CD4-positive, alpha-beta T cell treated with Interleukin-15 for 4 hours (primary cell): ENCODE measurements around the gene CYP4F8.
A peak's percentile ranks its signal among the peaks of the same experiment; 100 is the strongest.
"Not testable (repeated sequence)": the region's sequence is repeated elsewhere in the genome, so short reads cannot be mapped to it uniquely, and the experiment has no call there.

ENCODE experiments used
- DNase-seq: peaks from one replicate; pipeline ENCODE4 v3.0.0-alpha.2; 2020; ENCODE audit warnings: low spot score

CYP4F8 gene

GRCh38 chr19:15644816-15645215, 29.8 kb downstream of the CYP4F8 start:
- DNase-seq, result no peak

DNA sequence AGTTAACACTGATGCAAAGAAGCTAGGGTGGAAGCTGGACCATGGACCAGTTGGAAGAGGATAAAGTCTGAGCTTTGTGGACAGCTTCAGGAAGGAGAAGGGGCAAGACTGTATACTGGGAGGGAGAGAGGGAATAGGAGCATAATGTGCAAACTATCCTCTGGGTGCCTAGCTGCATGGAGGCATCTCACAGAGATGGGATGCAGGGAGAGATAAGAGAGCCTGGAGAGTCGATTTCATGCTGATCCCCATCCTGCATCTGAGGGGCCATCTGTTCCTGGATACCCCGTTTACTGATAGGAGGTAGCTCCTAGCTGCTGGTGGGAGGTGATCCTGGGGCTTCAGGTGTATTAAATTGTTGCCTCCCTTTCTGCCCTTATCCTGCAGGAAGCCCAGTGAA, 34.5 kb downstream of the CYP4F8 start:
- no peak for DNase-seq

DNA sequence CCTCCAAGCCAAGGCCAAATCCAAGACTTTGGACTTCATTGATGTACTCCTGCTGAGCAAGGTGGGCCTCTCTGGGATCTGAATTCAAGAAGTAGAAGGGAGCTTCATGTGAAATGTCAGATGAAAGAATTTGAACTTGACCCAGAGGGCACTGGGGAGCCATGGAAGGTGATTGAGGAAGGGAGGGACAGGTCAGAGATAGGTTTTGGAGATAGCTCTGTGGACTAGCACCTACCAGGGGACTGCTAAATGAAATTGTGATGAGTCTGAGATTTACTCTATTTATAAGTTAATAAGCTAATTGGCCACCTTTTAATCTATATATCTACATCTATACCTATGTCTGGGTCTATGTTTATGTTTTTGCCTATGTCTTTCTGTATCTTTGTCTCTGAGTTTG, 35.1 kb downstream of the CYP4F8 start:
- DNase-seq, result not testable (repeated sequence)

GRCh38 chr19:15651791-15652190, 36.8 kb downstream of the CYP4F8 start:
- no peak for DNase-seq

DNA sequence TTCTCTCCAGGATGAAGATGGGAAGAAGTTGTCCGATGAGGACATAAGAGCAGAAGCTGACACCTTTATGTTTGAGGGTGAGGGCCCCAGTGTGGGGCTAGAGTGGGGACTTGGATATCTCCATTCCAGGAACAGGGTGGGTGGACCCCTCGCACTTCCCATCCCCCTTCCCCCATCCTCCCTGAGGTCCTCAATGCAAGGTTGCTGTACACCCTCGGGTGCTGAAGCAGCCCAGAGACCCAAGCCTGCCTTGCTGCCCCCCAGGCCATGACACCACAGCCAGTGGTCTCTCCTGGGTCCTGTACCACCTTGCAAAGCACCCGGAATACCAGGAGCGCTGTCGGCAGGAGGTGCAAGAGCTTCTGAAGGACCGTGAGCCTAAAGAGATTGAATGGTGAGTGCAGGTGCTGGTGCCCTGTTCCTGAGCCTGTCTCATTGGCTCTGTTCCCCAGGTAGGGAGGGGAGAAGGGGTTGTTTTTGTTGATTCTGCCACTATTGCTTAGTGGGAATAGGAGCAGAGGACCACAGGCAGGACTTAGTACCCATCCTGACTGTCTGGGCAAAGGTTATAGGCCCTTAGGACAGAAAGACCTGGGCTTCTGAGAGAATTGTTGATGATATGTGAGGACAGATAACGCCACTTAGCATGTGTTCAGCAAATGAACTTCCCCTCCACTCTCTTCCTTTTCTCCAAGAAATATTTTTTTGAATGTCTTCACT, 37.7 kb downstream of the CYP4F8 start:
- no peak for DNase-seq

GRCh38 chr19:15656467-15656866, 41.4 kb downstream of the CYP4F8 start:
- no peak for DNase-seq

DNA sequence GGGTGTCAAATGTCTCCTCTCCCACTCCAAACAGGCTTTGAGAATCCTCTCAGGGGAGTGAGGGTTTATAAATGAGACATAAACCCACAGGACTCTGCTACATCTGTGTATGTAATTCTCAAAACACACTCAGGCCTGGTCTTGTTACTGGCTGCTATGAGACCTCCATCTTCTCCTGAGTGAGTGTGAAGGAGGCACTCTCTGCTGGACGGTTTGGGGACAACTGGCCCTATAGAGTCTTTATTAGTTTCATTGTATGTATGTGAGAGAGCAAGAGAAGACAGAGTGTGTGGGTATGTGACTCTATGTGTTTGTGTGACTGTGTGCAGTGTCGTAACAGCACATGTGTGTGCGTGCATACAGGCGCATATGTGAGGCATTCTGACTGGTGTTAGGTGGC, 48.2 kb downstream of the CYP4F8 start:
- DNase-seq, result no peak

GRCh38 chr19:15666186-15666585, 51.2 kb downstream of the CYP4F8 start:
- no peak for DNase-seq

DNA sequence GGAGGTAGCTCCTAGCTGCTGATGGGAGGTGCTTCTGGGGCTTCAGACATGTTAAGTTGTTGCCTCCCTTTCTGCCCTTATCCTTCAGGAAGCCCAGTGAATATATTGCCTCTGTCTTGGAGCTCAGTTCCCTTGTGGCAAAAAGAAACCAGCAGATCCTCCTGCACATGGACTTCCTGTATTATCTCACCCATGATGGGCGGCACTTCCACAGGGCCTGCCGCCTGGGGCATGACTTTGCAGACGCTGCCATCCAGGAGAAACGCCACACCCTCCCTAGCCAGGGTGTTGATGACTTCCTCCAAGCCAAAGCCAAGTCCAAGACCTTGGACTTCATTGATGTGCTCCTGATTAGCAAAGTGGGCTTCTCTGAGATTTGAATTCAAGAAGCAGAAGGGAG, 51.9 kb downstream of the CYP4F8 start:
- DNase-seq, result no peak

- DNase-seq, result no peak
Observed at GRCh38 chr19:15669440-15669839, 54.4 kb downstream of the CYP4F8 start.

- DNase-seq, result no peak
Observed at GRCh38 chr19:15669891-15670290, 54.9 kb downstream of the CYP4F8 start.

DNA sequence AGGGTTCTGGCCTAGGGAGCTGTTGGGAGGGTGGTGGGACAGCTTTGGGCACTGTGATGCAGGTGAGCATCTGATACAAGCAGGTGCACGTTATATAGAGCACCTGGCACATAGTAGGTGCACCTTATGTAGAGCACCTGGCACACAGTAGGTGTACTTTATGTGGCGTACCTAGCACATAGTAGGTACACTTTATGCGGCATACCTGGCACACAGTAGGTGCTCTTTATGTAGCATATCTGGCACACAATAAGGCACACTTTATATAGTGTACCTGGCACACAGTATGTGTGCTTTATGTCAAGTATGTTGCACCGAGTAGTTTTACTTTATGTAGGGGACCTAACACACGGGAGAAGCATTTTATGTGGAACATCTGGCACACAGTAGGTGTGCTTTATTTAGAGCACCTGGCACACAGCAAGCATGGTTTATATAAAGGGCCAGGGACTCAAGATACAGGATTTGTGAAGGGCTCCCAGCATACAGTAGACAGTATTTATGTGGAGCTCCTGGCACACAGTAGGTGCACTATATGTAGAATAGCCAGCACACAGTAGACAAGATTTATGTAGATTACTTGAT, 56.3 kb downstream of the CYP4F8 start:
- no peak for DNase-seq

DNA sequence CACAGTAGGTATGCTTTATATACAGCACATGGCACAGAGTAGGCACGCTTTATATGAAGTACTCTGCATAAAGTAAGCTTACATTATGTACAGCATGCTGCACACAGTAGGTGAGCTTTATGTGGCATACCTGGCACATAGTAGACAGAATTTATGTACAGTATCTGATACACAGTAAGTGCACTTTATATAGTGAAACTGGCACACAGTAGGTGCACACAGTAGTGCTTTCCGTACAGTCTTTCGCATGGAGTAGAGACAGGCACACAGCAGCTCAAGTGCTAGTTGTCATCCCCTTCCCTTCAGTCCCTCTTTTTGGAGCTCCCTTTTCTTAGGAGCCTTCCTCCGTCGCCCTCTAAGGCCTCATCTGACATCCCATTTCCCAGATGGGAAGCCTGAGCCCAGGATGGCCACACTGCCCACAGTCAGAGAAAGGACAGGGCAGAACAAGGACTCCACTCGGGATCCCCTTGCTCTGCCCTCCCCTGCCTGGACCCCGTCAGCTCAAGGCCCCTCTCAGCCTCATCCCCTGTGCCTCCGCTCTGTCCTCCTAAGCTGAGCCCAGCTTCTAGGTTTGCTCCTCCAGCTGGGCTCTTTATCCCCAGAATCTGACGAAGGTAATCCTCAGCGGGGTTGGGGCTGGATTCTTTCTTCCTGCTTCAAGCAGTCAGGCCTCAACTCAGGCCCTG, 57.0 kb downstream of the CYP4F8 start:
- no peak for DNase-seq

DNA sequence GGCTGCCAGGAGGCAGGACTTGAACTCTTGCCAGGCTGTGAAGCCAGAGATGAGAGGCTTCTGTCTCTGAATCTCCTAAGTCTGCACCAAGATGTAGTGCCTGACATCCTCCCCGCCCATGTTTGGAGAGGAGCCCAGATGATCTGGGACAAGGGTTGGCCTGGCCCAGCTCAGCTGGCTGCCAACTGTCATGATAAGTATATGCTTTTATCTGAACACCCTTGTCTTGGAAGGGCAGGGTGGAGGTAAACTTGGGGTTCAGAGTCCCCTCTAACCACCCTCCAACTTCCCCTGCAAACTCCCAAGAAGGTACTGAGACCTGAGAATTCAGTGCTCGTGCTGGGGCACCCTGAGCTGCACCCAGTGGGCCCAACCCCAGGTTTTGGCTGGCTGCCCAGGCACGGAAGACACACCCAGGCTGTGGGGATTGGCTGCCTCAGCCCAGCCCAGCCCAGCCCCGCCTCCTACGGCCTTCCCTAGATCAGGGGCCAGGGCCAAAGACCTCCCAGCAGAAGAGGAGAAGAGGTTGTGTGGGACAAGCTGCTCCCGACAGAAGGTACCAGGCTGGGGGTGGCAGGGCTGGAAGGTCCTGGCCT, 57.7 kb downstream of the CYP4F8 start, which contains the start of gene CYP4F12:
CYP4F12 (plus strand) TSS at position 508 of the 596 bp plus-strand sequence. CDS start 443 bp downstream, outside the sequence.
- peak; percentile 28 for DNase-seq

DNA sequence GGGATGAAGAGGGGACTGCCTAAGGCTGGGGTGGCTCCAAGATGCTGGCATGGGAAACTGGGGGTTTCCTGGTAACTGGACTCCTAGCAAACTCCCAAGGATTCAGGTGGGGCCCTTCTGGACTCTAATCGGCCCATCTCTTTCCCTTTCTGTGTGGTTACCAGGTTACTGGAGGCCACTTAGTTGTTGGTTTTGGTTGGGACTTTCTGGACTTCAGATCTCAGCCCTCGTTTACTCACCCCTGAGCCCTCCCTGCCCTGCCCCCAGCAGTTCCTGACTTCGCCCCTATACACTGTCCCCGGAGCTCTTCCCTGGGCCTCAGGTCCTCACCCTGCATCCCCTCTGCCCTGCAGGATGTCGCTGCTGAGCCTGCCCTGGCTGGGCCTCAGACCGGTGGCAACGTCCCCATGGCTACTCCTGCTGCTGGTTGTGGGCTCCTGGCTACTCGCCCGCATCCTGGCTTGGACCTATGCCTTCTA, 58.2 kb downstream of the CYP4F8 start:
- no peak for DNase-seq

GRCh38 chr19:15675560-15675959, 60.5 kb downstream of the CYP4F8 start:
- DNase-seq, result no peak

DNA sequence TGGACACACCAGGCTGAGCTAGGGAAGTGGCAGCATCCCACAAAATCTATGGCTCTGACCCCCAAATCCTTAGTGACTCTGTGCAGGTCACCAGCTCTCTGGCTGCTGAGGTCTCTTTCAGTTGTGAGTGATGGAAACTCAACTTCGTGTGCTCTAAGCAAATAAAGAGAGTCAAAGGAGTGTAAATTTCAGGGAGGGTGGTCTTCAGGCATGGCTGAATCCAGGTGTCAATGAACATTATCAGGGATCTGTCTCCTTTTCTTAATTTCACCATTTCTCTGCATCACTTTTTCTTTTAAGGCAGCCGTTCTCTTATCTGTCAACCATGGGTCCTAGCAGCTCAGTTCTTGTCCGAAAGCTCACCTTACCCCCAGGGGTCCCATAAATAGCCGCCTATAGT, 64.1 kb downstream of the CYP4F8 start:
- DNase-seq, result no peak

DNA sequence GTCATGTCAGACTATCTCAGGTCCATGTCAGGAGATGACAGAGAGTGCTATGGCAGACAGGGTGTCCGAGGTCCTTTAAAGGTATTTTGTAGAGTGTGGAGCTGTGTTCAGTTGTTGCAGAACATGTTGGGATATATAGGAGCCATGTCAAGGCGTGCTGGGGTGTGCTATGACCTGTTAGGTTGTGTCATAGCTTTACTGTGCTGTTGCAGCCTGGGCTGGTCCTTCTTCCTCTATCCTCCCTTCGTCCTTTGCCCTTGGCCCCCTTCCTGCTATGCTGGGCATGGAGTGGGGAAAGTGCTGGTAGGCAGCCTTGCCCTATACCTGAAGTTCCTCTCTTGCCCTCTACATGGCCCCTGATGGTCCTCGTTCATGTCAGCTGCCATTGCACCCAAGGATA, 64.8 kb downstream of the CYP4F8 start:
- DNase-seq, result not testable (repeated sequence)
